ENCODE data around the gene RIMKLA. TPM values are rescaled to one million over a fixed set of nuclear protein-coding genes. Genes with fewer than 3 reads are reported as not detected.

Gene RIMKLA
- total and polyA plus RNA-seq, 2 of the 13 experiments (the other 11 are each of a cell fraction or from before 2014, with no cell fraction given), result 2.5 to 3.8 TPM

DNA sequence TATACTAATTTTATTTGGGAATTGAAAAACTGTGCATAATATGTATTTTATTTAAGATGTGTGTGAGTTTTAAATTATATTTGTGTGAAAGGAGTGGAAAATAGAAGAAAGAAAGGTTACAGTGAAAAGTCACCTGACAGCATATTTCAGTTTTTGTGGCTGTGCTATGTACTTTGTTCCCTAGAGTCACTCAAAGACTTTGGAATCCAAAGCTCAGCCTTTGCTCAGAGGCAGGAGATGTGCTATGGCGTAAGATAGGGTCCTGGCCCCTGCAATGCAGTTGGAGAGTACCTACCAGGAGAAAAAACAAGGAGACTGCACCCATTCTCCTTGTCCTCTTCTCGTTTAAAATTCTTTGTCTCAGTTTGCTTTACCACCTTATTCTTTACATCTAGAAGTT, 85.4 kb downstream of the RIMKLA start (continued):
- no peak for TF ChIP-seq ZBTB33 (CRISPR knock-in tag; IDR thresholded peaks at IDR 0.05)
- TF ChIP-seq, protein P1, sequence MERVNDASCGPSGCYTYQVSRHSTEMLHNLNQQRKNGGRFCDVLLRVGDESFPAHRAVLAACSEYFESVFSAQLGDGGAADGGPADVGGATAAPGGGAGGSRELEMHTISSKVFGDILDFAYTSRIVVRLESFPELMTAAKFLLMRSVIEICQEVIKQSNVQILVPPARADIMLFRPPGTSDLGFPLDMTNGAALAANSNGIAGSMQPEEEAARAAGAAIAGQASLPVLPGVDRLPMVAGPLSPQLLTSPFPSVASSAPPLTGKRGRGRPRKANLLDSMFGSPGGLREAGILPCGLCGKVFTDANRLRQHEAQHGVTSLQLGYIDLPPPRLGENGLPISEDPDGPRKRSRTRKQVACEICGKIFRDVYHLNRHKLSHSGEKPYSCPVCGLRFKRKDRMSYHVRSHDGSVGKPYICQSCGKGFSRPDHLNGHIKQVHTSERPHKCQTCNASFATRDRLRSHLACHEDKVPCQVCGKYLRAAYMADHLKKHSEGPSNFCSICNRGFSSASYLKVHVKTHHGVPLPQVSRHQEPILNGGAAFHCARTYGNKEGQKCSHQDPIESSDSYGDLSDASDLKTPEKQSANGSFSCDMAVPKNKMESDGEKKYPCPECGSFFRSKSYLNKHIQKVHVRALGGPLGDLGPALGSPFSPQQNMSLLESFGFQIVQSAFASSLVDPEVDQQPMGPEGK (CRISPR knock-in tag; IDR thresholded peaks at IDR 0.05), result no peak
- TF ChIP-seq ZMYM3 (CRISPR knock-in tag; IDR thresholded peaks at IDR 0.05), result peak; percentile 36; the same call in 1 of the 2 replicates
- peak; percentile 66 for TF ChIP-seq CEBPG (CRISPR knock-in tag; IDR thresholded peaks at IDR 0.05)
- peak; percentile 35; the same call in 1 of the 2 replicates for TF ChIP-seq TFE3 (CRISPR knock-in tag; IDR thresholded peaks at IDR 0.05)
- TF ChIP-seq ZNF782 (CRISPR knock-in tag; IDR thresholded peaks at IDR 0.05; ENCODE audit: borderline replicate concordance), result no peak
- no peak for TF ChIP-seq KAT2B (IDR thresholded peaks at IDR 0.05; ENCODE audit: borderline replicate concordance, low read depth, low read length)
- no peak for TF ChIP-seq IKZF4 (CRISPR knock-in tag; IDR thresholded peaks at IDR 0.05; ENCODE audit: borderline replicate concordance, low read depth, not compliant biosample characterization)
- no peak for TF ChIP-seq ZNF326 (CRISPR knock-in tag; IDR thresholded peaks at IDR 0.05; ENCODE audit: borderline replicate concordance)
- TF ChIP-seq SAP130 (CRISPR knock-in tag; IDR thresholded peaks at IDR 0.05; ENCODE audit: low read depth), result peak; percentile 33; the same call in 1 of the 2 replicates
- no peak for TF ChIP-seq ZNF292 (CRISPR knock-in tag; IDR thresholded peaks at IDR 0.05; ENCODE audit: borderline replicate concordance, low read depth)
- TF ChIP-seq, protein P2, sequence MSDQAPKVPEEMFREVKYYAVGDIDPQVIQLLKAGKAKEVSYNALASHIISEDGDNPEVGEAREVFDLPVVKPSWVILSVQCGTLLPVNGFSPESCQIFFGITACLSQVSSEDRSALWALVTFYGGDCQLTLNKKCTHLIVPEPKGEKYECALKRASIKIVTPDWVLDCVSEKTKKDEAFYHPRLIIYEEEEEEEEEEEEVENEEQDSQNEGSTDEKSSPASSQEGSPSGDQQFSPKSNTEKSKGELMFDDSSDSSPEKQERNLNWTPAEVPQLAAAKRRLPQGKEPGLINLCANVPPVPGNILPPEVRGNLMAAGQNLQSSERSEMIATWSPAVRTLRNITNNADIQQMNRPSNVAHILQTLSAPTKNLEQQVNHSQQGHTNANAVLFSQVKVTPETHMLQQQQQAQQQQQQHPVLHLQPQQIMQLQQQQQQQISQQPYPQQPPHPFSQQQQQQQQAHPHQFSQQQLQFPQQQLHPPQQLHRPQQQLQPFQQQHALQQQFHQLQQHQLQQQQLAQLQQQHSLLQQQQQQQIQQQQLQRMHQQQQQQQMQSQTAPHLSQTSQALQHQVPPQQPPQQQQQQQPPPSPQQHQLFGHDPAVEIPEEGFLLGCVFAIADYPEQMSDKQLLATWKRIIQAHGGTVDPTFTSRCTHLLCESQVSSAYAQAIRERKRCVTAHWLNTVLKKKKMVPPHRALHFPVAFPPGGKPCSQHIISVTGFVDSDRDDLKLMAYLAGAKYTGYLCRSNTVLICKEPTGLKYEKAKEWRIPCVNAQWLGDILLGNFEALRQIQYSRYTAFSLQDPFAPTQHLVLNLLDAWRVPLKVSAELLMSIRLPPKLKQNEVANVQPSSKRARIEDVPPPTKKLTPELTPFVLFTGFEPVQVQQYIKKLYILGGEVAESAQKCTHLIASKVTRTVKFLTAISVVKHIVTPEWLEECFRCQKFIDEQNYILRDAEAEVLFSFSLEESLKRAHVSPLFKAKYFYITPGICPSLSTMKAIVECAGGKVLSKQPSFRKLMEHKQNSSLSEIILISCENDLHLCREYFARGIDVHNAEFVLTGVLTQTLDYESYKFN (CRISPR knock-in tag; conservative IDR thresholded peaks at IDR 0.05), result peak; percentile 68
- TF ChIP-seq FOXJ3 (CRISPR knock-in tag; IDR thresholded peaks at IDR 0.05; ENCODE audit: borderline replicate concordance), result no peak
- 0 out of 2 replicates have a peak, but pooled peaks have one; percentile 13 for TF ChIP-seq SOX5 (CRISPR knock-in tag; IDR thresholded peaks at IDR 0.05; ENCODE audit: borderline replicate concordance)
- peak; percentile 30 for TF ChIP-seq ASH2L (IDR thresholded peaks at IDR 0.05; ENCODE audit: insufficient read length, low read depth, low read length)
- TF ChIP-seq, protein P3, sequence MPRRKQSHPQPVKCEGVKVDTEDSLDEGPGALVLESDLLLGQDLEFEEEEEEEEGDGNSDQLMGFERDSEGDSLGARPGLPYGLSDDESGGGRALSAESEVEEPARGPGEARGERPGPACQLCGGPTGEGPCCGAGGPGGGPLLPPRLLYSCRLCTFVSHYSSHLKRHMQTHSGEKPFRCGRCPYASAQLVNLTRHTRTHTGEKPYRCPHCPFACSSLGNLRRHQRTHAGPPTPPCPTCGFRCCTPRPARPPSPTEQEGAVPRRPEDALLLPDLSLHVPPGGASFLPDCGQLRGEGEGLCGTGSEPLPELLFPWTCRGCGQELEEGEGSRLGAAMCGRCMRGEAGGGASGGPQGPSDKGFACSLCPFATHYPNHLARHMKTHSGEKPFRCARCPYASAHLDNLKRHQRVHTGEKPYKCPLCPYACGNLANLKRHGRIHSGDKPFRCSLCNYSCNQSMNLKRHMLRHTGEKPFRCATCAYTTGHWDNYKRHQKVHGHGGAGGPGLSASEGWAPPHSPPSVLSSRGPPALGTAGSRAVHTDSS (CRISPR knock-in tag; conservative IDR thresholded peaks at IDR 0.05), result no peak
- no peak for TF ChIP-seq MED1 (CRISPR knock-in tag; IDR thresholded peaks at IDR 0.05)
- no peak for TF ChIP-seq ZFP62 (CRISPR knock-in tag; IDR thresholded peaks at IDR 0.05)
- no peak for TF ChIP-seq ZNF780A (CRISPR knock-in tag; IDR thresholded peaks at IDR 0.05)

Data from HepG2 (cell line).